Smooth muscle cell (in vitro differentiated cells): Measurements from ENCODE around the gene GLB1L2. TPM values are rescaled to one million over a fixed set of nuclear protein-coding genes. Genes with fewer than 3 reads are reported as not detected.

Source experiments
- DNase-seq: peaks from one replicate; lab custom pipeline; 2025; ENCODE audit not compliant: unreplicated experiment; lab: John Stamatoyannopoulos, UW
- H2AFZ ChIP-seq: fragments of 200-600 bp; sonication (generic); 2 replicates; pipeline ENCODE4 v1.6.0; 2016; ENCODE audit warnings: antibody characterized with exemption, low read depth, mild to moderate bottlenecking
- H3F3A ChIP-seq: fragments of 200-600 bp; sonication (generic); 2 replicates; pipeline ENCODE4 v1.6.0; 2017; ENCODE audit warnings: antibody characterized with exemption, low read depth
- H3K27ac ChIP-seq: fragments of 200-600 bp; sonication (generic); 2 replicates; pipeline ENCODE4 v1.5.1; 2016; ENCODE audit warnings: low read depth, mild to moderate bottlenecking
- H3K27me3 ChIP-seq: fragments of 200-600 bp; sonication (generic); 2 replicates; pipeline ENCODE4 v1.6.1; 2016; ENCODE audit warnings: low read depth, mild to moderate bottlenecking
- H3K36me3 ChIP-seq: fragments of 200-600 bp; sonication (generic); 2 replicates; pipeline ENCODE4 v1.5.1; 2016; ENCODE audit warnings: low read depth
- H3K4me1 ChIP-seq: fragments of 200-600 bp; sonication (generic); 2 replicates; pipeline ENCODE4 v1.5.1; 2016; ENCODE audit warnings: low read depth
- H3K4me2 ChIP-seq: fragments of 200-600 bp; sonication (generic); 2 replicates; pipeline ENCODE4 v1.6.0; 2016; ENCODE audit warnings: mild to moderate bottlenecking
- H3K4me3 ChIP-seq: fragments of 200-600 bp; sonication (generic); 2 replicates; pipeline ENCODE4 v1.5.1; 2016; ENCODE audit warnings: mild to moderate bottlenecking
- H3K79me2 ChIP-seq: fragments of 200-600 bp; sonication (generic); 2 replicates; pipeline ENCODE4 v1.6.0; 2016; ENCODE audit warnings: low read depth, mild to moderate bottlenecking
- H3K9ac ChIP-seq: fragments of 200-600 bp; sonication (generic); 2 replicates; pipeline ENCODE4 v1.6.0; 2016; ENCODE audit warnings: low read depth
- H3K9me3 ChIP-seq: fragments of 200-600 bp; sonication (generic); replicated peaks from 2 replicates; pipeline ENCODE4 v1.5.1; 2016; ENCODE audit warnings: low read depth
- H4K20me1 ChIP-seq: fragments of 200-600 bp; sonication (generic); 2 replicates; pipeline ENCODE4 v1.6.0; 2016; ENCODE audit warnings: low read depth
- WGBS: methylation state at CpG from one replicate; pipeline ENCODE4 v1.1.7; 2016; ENCODE audit warnings: low lambda C conversion rate; 5-methylcytosine and 5-hydroxymethylcytosine counted together
- polyA plus RNA-seq: library from polyadenylated mRNA; unstranded; fragments of >200 nt; fragmentation: Nextera tagmentation; extraction: Ambion mirVana; gene quantifications from 2 replicates; pipeline ENCODE4 v1.2.1, GENCODE V29; 2016
- total RNA-seq: library from RNA; depleted of rRNA; stranded (reverse); fragments of >200 nt; gene quantifications from 2 replicates; pipeline ENCODE4 v1.2.3, GENCODE V29; 2014
- TF ChIP-seq, protein P1 (sequence below): fragments of 200-600 bp; sonication (generic); IDR thresholded peaks from 2 replicates; pipeline ENCODE4 v1.5.1; 2017; ENCODE audit warnings: borderline replicate concordance, mild to moderate bottlenecking, antibody characterized with exemption; ENCODE audit not compliant: insufficient read depth, poor library complexity, severe bottlenecking

GLB1L2 gene
- total and polyA plus RNA-seq, 2 experiments from 2014 or later, result 0.40 to 0.83 TPM

- Histone ChIP-seq H3K9me3 (no peaks in the 10 kb centered on the region), H3K36me3 (no peaks in the 10 kb centered on the region), H2AFZ (no peak overlapping the region), H3K27ac (no peak overlapping the region), H3K4me2 (no peak overlapping the region), H3K9ac (no peak overlapping the region), H3K4me3 (no peak overlapping the region), H3K27me3 (peaks cover 4% of the 10 kb centered on the region), H3K4me1 (no peaks in the 10 kb centered on the region), H3K79me2 (no peaks in the 10 kb centered on the region), H4K20me1 (no peaks in the 10 kb centered on the region), H3F3A (no peaks in the 10 kb centered on the region)
- no peak for DNase-seq
- TF ChIP-seq, protein P1, sequence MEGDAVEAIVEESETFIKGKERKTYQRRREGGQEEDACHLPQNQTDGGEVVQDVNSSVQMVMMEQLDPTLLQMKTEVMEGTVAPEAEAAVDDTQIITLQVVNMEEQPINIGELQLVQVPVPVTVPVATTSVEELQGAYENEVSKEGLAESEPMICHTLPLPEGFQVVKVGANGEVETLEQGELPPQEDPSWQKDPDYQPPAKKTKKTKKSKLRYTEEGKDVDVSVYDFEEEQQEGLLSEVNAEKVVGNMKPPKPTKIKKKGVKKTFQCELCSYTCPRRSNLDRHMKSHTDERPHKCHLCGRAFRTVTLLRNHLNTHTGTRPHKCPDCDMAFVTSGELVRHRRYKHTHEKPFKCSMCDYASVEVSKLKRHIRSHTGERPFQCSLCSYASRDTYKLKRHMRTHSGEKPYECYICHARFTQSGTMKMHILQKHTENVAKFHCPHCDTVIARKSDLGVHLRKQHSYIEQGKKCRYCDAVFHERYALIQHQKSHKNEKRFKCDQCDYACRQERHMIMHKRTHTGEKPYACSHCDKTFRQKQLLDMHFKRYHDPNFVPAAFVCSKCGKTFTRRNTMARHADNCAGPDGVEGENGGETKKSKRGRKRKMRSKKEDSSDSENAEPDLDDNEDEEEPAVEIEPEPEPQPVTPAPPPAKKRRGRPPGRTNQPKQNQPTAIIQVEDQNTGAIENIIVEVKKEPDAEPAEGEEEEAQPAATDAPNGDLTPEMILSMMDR, result no peak
- WGBS, result 91% methylated on average over 21 of the region's 21 CpGs
These were observed 61.3 kb downstream of the GLB1L2 start for GRCh38 chr11:134392953-134393615.

DNA sequence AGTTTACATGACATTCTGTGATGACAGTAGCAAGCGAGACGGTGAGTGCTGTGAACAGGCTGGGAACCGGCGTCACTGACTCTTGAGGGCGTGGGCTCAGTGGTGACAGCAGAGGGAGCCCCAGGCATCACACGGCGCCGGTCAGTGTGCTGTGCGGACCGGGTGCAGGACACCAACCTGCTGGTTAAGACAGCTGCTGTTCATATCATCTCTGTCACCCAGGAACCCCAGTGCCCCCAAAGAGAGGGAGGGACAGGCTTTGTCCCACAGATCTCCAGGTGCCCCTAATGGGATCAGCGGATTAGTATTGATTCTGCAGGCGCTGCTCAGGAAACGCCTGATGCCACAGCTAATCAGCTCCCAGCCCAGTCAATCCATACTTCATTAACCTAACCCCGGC is 61.9 kb downstream of the GLB1L2 start:
- DNase-seq, result no peak
- no peaks in the 10 kb centered on the region for H4K20me1 ChIP-seq
- no peak overlapping the region for H2AFZ ChIP-seq
- no peaks in the 10 kb centered on the region for H3K9me3 ChIP-seq
- no peaks in the 10 kb centered on the region for H3K79me2 ChIP-seq
- no peak overlapping the region for H3K9ac ChIP-seq
- TF ChIP-seq, protein P1, result no peak
- no peaks in the 10 kb centered on the region for H3K36me3 ChIP-seq
- no peak overlapping the region for H3K4me2 ChIP-seq
- no peaks in the 10 kb centered on the region for H3F3A ChIP-seq
- no peaks in the 10 kb centered on the region for H3K4me1 ChIP-seq
- H3K27ac ChIP-seq, result no peak overlapping the region
- peaks cover 4% of the 10 kb centered on the region for H3K27me3 ChIP-seq
- WGBS, result 60% methylated on average over 14 of the region's 14 CpGs
- H3K4me3 ChIP-seq, result no peak overlapping the region

GRCh38 chr11:134394311-134394710 is 62.5 kb downstream of the GLB1L2 start:
- no peak for DNase-seq
- Histone ChIP-seq H3F3A (no peaks in the 10 kb centered on the region), H3K4me1 (no peaks in the 10 kb centered on the region), H3K4me3 (no peak overlapping the region), H3K9me3 (no peaks in the 10 kb centered on the region), H3K79me2 (no peaks in the 10 kb centered on the region), H3K27ac (no peak overlapping the region), H2AFZ (no peak overlapping the region), H4K20me1 (no peaks in the 10 kb centered on the region), H3K27me3 (peaks cover 4% of the 10 kb centered on the region), H3K36me3 (no peaks in the 10 kb centered on the region), H3K4me2 (no peak overlapping the region), H3K9ac (no peak overlapping the region)
- TF ChIP-seq, protein P1, result no peak
- WGBS, result 92% methylated on average over 5 of the region's 10 CpGs

DNA sequence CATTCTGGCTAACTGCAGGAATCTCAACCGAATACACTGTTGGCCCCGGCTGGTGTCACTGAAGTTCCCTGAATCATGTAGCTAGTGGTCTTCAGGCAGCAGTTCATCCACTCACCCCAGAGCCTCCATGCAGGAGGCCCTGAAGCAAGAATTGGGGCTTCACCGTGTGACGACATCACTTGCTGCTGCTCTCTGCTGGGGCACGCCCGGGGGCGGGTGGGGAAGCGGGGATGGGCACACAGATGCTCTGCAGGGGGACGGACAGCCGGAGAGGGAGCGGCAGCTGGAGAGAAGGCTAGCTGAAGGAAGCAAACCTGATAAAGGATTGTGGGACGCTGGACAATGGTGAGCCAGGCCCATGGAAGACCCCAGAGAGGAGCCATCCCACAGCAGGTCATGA is 63.2 kb downstream of the GLB1L2 start:
- WGBS, result 90% methylated on average over 12 of the region's 12 CpGs
- H3K4me3 ChIP-seq, result no peak overlapping the region
- H3K4me2 ChIP-seq, result no peak overlapping the region
- no peak for DNase-seq
- no peaks in the 10 kb centered on the region for H3K9me3 ChIP-seq
- no peak overlapping the region for H2AFZ ChIP-seq
- H3K4me1 ChIP-seq, result no peaks in the 10 kb centered on the region
- H3F3A ChIP-seq, result no peaks in the 10 kb centered on the region
- H3K9ac ChIP-seq, result no peak overlapping the region
- H3K27me3 ChIP-seq, result peaks cover 4% of the 10 kb centered on the region
- H4K20me1 ChIP-seq, result no peaks in the 10 kb centered on the region
- no peak overlapping the region for H3K27ac ChIP-seq
- TF ChIP-seq, protein P1, result no peak
- H3K36me3 ChIP-seq, result no peaks in the 10 kb centered on the region
- no peaks in the 10 kb centered on the region for H3K79me2 ChIP-seq
